GM12875 (cell line): ENCODE data around the gene PARP16.
A peak's percentile ranks its signal among the peaks of the same experiment; 100 is the strongest.

ENCODE experiments used
- H3K4me3 ChIP-seq: one replicate; pipeline ENCODE4 v1.5.1; 2011; ENCODE audit warnings: low read depth, low read length, control low read depth
- CTCF ChIP-seq: IDR thresholded peaks from 2 replicates; pipeline ENCODE4 v1.5.1; 2011; ENCODE audit warnings: low read depth, mild to moderate bottlenecking, control low read depth, inconsistent platforms, low read length, moderate library complexity, borderline replicate concordance; ENCODE audit not compliant: insufficient read depth

PARP16 gene

DNA sequence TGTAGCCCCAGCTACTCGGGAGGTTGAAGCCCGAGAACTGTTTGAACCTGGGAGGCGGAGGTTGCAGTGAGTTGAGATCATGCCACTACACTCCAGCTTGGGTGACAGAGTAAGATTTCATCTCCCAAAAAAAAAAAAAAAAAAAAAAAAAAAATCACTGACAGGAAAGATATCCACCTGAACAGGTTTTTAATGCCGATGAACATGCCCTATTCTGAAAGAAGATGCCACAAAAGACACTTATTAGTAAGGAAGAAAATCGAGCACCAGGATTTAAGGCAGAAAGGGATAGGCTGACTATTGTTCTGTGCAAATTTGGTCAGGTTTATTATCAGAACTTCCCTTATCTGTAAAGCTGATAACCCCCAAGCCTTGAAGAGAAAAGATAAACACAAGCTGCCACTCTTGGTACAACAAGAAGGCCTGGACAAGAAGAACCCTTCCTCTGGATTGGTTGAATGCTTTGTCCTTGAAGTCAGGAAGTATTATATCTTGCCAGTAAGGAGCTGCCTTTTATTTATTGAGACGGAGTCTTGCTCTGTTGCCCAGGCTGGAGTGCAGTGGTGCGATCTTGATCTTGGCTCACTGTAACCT lies 2.7 kb upstream of the PARP16 start:
- no peak overlapping the region for H3K4me3 ChIP-seq
- no peak for TF ChIP-seq CTCF

- TF ChIP-seq CTCF = no peak
- H3K4me3 ChIP-seq = no peak overlapping the region
Observed at GRCh38 chr15:65287520-65287855, 805 bp upstream of the PARP16 start.

DNA sequence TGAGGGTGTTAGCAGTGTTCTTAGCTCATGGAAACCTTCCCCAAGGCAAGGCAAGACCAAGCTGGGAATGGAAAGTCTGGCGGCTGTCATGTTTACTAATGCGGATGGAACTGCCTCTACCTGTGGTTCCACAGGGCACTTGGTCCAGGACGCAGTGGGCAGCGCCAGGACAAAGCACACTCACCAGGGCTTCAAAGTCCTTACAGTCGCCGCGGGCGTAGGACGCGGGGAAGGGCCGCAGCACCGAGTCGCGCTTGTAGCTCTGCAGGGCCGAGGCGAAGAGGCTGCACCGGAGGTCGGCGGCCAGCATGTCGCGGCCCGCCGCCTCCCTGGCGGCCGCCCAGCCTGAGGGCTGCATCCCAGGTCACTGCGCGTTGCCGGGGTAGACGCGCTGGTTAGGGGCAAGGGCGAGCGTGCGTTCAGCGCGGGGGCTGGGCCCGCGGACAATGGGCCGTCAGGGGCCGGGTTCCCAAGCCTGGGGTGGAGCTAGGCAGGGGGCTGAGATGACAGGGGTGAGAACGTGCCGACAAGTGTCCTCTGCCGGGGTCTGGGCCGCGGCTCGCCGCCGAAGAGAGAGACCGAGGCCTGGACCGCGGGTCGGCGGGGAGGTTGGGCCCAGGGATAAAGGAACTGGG lies 497 bp downstream of the PARP16 start:
- peak overlapping the region; percentile 75 for H3K4me3 ChIP-seq
- no peak for TF ChIP-seq CTCF

- peak overlapping the region; percentile 75 for H3K4me3 ChIP-seq
- no peak for TF ChIP-seq CTCF
Observed at GRCh38 chr15:65285291-65286068, 1.2 kb downstream of the PARP16 start.

GRCh38 chr15:65278480-65278879 lies 8.2 kb downstream of the PARP16 start:
- H3K4me3 ChIP-seq = no peak overlapping the region
- no peak for TF ChIP-seq CTCF

DNA sequence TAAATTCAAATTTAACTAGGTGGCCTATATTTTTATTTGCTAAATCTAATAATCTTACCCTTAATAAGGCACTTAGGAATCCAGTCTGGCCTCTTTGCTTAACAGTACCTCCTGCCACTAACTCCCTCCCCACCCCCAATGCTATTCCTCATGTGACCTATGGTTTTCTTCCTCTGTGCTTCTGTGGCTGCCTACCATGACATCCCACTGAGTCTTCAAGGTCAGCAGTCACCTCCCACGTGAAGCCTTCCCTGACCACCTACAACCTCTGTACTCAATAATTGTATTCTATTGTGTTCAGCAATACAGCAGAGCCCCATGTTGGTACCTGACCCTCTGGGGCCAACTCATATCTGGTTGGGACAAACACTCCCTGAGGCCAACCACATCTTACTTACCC lies 9.7 kb downstream of the PARP16 start:
- H3K4me3 ChIP-seq = no peak overlapping the region
- no peak for TF ChIP-seq CTCF

DNA sequence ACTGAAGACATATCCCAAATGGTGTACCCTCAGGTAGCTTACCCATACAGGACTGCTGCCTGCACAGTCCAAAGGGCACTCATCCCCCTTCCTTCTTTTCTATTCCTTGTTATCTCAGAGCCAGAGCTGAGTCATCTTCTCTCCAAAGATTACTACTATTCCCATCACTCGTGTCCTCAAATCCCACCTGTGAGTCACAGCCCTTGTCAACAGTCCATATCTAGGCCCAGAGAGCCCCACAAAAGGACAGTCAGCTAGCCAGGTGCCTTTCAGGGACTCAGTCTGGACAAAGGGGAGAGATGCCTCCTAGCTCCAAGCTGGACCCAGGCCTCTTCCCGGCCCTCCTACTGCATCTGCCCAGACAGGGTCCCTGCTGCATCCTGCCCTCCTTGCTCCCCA lies 11.0 kb downstream of the PARP16 start:
- no peak for TF ChIP-seq CTCF
- no peak overlapping the region for H3K4me3 ChIP-seq
